DMS 273 (cell line): ENCODE results near the gene ITIH2.
"Not testable (repeated sequence)": the region's sequence is repeated elsewhere in the genome, so short reads cannot be mapped to it uniquely, and the experiment has no call there.

ENCODE experiments used
- DNase-seq: peaks from one replicate; lab custom pipeline; 2025; ENCODE audit not compliant: unreplicated experiment; lab: John Stamatoyannopoulos, UW

ITIH2 gene

DNA sequence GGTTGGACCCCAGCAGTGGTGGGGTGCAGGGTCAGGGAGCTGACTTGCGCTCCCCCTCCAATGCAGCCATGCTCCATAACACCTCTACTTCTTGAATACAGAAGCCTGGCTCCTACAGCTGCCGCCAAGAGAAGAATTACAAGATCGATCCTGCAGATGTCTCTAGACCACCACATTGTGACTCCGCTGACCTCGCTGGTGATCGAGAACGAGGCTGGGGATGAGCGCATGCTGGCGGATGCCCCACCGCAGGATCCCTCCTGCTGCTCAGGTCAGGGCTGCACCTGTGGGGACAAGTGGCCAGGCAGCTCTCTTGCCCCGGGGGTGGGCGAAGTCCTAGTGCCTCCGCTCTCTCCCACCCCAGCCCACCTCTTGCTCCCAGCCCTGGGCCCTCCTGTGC lies 31.7 kb downstream of the ITIH2 start:
- DNase-seq = no peak

DNA sequence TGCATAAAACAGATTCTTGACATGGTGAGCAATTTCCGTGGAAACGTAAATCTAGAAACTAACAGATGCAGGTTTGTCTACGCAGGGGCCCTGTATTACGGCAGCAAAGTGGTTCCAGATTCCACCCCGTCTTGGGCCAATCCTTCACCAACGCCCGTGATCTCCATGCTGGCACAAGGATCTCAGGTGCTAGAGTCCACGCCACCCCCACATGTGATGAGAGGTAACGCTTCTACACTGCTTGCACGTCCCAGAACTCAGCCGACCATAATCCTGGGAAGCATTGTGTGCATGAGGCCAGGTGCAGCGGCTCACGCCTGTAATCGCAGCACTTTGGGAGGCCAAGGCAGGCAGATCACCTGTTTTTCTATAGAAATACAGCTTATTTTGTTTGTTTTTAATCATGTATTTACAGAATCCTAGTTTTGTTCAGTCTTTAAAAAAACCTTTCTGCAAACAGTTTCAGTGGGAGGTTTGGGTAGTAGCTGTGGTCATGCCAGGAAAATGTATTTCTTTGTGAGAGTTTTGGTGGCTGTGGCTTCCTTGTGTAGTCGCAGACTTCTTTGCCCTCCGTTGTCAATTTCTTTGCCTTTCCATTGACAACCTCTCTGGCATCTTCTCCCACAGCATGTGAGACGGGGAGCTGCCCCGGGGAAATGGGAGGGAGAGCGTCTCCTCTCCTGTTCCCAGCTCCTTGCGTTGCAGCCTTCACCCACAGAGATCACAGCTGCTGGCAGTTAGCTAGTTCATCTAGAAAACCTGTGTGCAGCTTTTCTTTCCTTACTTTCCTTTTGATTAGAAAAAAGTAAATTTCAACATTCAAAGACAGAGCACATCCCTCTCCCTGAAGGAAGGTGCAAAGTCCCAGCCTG lies 35.7 kb downstream of the ITIH2 start:
- DNase-seq = no peak

DNA sequence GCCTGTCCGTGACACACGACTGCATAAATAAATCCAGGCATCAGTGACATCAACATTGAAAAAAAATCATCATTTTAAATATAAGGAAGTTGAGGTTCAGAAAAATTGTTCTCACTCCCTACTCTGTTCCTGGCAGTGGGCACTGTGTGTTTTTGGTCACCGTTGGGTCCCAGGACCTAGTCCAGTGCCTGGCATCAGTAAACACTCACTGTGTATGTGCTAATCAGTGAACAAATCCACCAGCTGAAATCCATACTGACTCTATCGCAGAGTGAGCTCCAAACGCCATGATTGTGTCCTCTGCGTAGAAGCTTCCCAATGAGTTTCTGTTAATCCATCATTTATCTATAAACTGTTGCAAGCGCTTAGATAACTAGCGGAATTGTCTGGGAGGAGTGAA lies 41.2 kb downstream of the ITIH2 start:
- DNase-seq = no peak

DNA sequence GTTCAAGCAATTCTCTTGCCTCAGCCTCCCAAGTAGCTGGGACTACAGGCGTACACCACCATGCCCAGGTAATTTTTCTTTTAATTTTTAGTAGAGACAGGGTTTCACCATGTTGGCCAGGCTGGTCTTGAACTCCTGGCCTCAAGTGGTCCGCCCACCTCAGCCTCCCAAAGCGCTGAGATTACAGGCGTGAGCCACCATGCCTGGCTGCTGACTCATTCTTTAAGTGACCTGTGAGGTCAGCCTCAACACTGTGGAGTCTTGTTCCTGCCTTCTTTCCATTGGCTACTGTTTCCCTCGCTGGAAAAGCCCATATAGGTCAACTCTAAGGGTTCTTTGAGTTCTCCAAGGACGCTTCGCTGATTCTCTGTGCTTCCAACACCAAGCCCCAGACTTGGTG lies 45.5 kb downstream of the ITIH2 start:
- DNase-seq = not testable (repeated sequence)

DNA sequence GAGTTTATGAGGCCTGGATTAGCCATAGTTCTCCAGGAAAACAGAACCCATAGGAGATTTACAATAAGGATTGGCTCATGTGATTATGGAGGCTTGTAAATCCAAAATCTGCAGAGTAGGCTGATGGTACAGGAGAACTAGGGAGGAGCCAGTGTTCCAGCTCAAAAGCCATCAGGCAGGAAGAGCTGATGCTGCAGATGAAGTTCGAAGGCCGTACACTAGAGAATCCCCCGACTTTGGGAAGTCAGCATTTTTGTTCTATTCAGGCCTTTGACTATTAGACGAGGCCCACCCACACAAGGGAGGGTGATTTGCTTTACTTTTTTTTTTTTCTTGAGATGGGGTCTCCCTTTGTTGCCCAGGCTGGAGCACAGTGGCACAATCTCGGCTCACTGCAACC lies 47.1 kb downstream of the ITIH2 start:
- DNase-seq = no peak

DNA sequence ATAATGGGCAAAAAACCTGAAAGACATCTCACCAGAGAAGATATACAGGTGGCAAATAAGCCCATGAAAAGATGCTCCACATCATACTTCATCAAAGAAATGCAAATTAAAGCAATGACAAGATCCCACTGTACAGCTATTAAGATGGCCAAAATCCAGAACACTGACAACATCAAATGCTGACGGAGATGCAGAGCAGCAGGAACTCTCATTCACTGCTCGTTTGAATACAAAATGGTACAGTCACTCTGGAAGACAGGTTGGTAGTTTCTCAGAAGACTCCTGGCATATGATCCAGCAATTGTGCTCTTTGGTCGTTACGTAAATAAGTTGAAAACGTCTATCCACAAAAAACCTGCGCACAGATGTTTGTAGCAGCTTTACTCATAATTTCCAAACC lies 49.1 kb downstream of the ITIH2 start:
- no peak for DNase-seq

DNA sequence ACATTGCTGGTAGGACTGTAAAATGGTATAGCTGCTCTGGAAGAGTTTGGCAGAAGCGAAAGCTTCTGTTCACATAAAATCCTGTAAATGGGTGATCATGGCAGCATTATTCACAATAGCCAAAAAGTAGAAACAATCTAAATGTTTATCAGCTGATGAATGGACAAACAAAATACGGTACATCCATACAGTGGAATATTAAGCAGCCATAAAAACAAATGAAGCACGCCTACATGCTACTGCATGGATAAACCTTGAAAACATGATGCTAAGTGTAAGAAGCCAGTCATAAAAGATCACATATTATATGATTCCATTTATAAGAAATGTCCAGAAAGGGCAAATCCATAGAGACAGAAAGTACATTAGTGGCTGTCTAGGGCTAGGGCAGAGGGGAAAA lies 52.0 kb downstream of the ITIH2 start:
- no peak for DNase-seq

DNA sequence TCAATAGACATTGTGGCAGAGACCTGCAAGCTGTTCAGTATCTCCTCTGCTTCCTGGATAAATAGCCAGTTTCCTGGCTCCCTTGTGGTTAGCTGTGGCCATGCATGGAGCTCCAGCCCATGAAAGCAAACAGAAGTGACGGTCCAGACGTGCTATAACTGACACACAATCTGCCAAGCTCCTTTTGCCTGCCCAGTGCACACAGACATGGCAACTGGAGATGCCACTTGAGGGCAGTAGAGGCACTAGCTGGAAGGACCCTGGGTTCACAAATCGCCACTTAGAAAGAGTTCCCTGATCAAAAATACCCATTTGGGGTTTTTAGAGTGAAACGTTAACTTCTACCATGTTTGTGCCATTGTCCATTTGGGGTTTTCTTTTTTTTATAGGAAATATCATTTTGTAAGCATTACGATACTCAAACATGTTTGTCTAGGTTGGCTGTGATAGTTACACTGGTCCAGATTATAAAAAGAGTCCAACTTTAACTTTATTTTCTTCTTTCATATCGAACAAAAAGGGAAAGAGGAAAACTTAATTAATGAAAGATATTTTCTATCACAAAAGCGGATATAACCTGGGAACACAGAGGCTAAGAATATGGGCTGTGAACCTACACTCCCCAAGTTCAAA lies 53.4 kb downstream of the ITIH2 start:
- peak; percentile 10 for DNase-seq

DNA sequence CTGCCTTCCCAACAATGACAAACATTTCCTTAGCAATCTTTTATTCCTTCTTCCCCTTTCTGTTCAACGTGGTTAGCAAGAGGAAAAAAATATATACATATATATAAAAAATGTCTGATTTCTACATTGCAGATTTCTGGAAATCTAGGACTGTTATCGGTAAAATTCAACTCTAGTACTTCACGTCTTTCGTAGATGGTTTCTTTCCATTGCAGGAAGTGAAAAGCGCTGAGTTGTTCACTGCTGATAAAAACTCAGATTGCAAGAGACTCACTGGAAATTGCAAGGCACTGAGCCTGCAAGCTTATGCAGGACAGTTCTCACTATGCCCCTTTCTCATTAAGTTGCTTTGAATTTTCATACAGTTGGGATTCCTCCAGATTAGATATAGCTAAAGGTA lies 60.8 kb downstream of the ITIH2 start:
- no peak for DNase-seq

DNA sequence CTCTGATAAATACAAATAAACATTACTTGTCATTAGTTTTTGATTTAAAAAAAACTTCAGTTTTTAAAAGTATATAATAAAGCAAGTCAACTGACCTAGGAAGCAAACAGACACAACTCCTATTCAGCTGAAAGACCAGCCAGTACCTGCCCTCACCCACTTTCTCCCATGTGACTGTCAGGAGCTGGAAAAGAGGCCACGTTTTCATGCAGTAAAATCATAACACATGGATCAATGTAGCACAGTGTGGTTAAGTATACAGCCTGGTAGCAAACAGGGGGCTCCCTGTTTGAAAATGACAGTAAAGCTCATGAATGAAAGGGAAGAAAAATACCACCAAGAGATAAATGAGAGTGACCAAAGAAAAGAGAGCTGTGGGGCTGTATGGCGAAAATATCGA lies 63.1 kb downstream of the ITIH2 start:
- DNase-seq = no peak

DNA sequence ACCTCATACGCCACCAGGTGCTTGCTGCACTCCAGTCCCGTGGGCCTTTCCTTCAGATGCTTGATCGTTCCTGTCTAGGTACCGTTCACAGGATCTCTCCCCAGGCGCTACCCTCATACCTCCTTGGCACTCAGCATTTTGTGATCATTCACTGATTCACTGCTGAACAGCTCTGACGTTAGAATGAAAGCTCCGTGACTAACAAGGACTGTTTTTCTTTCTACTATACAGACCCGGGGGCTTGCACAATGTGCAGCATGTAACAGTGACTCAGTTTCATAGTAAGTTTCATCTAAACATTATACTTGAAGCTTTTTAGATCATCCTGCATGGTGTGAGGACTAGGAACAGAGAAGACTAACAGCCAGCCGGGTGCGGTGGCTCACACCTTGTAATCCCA lies 64.1 kb downstream of the ITIH2 start:
- no peak for DNase-seq

DNA sequence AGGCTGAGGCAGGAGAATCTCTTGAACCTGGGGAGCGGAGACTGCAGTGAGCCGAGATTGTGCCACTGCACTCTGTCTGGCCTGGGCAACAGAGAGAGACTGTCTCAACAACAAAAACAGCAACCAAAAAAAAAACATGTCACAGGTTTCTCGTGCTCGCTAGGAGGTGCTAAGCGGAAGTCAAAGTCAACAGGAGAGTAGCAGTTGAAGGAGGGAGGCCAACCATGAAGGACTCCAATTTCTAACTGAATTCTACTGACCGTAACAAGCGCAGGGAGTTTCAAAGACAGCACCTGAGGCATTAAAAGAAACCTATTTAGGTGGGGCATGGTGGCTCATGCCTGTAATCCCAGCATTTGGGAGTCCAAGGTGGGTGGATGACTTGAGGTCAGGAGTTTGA lies 65.3 kb downstream of the ITIH2 start:
- no peak for DNase-seq

DNA sequence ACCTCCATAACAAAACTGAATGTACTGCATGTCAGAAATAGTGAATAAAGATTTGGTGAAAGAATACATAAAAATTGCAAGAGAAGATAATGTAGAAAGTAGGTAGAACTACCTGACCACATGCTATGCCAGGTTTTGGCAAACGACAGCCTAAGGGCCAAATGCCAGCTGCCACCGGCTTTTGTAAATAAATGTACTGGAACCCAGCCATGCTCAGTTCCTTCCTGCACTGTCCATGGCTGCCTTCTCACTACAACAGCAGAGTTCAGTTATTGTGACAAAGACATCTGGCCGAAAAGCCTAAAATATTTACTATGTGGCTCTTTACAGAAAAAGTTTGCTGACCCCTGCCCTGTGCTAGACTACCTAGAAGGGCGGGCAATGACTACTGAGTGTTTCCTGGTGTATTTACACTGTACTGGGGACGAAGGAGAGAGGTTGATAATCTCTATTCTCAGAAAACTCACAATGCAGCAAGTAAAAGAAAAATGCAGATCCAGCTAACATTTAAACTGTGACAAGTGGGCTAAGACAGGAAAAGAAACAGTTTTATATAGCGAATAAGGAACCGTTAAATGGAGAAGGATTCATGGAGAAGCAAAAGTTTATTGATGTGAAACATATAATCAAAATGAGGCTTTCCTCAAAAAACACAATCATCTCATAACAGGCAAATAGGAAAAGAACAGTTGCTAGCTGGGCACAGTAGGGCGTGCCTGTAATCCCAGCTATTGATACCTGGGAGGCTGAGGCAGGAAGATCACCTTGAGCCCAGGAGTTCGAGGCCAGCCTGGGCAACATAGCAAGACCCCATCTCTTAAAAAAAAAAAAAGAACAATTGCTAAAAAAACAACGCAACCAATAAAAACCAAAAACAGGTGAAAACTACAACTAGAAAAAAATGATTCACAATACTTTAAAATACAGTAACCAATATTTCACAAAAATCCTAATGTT lies 71.0 kb downstream of the ITIH2 start:
- peak; percentile 48 for DNase-seq

DNA sequence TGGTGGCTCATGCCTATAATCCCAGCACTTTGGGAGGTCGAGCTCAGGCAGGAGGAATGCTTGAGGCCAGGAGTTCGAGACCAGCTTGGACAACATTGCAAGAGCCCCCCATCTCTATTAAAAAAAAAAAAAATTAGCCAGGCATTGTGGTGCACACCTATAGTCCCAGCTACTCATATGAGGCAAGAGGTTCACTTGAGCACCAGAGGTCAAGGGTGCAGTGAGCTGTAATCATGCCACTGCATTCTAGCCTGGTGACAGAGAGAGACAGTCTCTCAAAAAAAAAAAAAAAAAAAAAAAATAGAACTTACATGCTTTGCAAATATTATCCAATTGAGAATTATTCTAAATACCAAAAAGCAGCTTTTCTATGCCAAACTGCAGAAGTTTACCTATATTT lies 73.7 kb downstream of the ITIH2 start:
- no peak for DNase-seq

DNA sequence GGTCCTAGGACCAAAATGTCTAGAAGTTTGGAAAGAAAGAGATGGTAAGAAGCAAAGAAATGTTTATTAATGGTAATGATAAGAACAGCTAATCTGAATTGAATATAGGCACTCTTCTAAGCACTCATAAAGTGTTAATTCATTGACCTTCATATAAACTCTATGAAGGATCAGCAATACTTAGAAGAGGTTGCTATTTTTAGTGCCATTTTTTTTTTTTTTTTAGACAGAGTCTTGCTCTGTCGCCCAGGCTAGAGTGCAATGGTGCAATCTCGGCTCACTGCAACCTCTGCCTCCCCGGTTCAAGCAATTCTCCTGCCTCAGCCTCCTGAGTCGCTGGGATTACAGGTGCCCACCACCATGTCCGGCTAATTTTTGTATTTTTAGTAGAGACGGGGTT lies 79.1 kb downstream of the ITIH2 start:
- not testable (repeated sequence) for DNase-seq

DNA sequence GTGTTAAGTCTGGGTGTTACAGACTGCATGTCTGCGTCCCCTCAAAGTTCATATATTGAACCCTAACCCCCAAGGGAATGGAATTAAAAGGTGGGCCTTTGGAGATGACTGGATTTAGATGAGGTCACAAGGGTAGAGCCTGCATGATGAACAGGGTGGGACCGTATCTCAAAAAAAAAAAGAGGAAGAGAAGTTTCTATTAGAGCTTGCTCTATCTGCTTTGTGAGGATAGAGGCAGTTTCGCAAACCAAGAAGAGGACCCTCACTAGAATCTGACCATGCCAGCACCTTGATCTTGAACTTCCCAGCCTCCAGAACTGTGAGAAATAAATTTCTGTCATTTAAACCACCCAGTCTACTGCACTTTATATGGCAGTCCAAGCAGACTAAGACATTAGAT lies 83.3 kb downstream of the ITIH2 start:
- no peak for DNase-seq

DNA sequence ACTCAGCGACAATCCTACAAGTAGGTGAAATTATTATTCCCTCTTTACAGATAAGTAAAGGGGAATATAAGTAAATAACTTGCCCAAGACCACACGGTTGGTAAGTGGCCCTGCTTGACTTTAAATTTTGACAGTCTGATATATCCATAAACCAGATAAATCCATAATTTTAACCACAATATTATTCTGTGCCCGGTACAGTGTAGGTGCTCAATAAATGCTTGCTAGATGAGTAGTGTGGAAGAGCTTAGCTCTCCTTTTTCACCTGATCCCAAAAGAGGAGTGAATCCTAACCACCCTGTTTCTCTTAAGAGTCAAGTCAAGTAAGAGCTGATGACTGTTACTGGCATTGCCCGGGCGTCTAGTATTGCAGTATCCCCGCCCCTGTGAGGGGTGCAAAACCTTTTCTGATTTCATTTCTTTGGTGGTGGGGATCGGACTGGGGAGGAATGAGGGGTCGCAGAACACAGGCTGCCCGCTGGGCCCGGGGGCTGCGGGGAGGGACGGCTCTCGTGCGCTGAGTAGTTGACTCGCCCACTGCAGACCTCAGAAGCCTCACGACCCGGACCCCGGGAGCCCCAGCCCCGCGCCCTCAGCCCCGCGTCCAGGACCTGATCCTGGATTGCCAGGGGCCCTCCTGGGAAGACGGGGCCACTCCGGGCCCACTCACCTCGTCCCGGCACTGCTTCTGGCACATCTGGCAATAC lies 84.2 kb downstream of the ITIH2 start:
- peak; percentile 21 for DNase-seq

DNA sequence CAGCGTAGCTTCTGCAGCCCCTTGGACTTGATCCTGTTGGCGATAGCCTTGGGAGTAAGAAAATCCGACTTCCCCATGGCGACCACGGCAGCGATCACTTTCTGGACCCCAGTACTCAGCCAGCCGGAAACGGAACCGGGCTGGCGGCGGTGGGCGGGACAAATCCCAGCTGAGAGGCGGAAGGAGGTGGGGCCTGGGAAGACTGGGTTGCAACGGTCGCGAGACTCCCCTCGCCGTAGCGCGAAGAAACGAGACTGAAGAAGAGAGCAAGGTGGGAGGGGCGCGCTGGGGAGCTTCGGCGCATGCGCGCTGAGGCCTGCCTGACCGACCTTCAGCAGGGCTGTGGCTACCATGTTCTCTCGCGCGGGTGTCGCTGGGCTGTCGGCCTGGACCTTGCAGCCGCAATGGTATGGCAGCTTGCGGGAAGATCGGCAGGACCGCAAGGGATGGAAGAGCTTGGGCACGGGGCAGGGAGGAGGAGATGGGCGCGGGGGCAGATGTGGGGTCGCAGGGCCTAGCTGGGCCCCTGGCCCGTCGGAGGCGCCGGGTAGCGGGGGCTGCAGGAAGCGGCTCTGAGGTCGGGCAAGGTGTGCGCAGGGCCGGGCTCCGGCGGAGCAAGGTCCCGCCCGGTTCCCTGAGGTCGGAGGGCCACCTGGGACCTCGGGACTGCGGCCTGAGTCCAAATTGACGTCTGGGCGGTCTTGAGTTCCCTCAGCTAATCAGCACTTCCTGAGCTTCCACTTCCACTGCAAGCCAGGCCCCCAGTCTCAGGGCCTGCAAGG lies 84.9 kb downstream of the ITIH2 start, which contains the start of the genes ATP5F1C and KIN:
Gene ATP5F1C (plus strand): TSS at position 321 of the 782 bp plus-strand sequence. CDS start 31 bp downstream, at position 352.
Gene KIN (minus strand): TSS at position 137 of the 782 bp plus-strand sequence. CDS start 60 bp downstream, at position 77.
- peak; percentile 96 for DNase-seq

DNA sequence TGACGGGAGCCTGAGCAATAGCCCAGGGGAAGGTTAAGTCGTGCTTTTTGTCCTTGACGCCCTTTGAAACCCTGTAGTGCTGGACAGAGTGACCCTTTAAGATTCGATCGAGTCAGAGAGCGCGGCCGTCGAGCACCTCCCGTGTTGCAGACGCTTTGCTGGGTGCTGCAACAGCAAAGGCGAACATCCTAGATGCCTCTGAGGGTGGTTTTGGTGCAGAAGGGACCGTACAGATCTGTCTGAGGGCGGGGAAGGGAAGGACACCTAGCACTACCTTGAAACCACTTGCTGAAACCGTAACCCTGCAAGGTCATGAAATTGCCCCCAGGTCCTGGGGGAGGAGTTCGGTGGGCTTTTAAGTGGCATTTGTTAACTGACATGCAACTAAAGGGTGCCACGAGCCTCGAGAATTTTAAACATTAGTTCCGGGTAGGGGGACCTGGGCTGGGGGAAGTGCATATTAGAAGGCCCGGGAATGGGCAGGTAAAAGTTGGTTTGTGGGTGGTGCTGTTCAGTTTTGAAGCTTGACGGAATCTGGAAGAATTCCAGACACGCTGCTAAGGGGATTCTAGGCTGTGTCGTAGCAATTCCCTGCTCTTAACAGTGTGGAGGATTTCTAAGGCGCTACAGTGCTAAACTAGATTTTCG lies 85.6 kb downstream of the ITIH2 start:
- peak; percentile 53 for DNase-seq
